ENCODE results near the gene POLR2F.

The POLR2F gene

DNA sequence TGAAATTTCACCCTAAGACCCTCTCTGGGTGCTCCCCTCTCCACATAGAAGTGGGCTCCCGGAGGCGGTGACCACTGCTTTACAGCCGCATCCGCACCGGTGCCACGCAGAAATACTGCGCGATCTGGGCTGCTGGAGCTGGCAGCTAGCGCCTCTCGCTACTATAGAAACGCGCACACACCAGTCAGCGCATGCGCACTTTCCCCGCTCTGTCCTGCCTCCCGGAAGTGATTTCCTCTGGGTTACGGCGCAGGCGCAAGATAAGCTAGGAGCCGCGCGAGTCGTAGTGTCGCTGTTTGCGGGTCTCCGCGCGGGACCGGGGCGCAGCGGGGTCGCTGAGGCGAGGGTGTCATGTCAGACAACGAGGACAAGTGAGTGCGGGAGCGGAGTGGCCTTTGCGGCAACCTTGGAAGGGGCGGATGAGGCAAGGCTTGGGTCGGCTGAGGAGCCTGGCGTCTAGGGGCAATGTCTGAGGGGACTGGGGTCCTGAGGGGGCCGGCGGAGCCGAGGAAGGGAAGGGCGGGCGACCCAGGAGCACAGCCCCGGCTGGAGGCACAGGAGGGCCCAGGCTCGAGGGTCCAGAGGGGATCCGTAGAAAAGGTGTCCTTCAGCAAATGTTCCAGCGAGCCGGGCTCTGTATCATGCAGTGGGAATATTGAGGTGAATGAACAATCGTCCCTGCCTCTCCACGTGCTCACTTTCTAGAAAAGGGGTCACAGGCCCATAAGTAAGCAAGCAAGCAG lies at the start of gene POLR2F, which contains the start of gene C22orf23:
Gene POLR2F, plus strand, starts transcription at position 263 of the 743 bp plus-strand sequence. Its CDS starts 89 bp downstream, at position 352.
Gene C22orf23, minus strand, starts transcription at position 165 of the 743 bp plus-strand sequence. CDS start 452 bp downstream, outside the sequence.
- DNase-seq = peak; percentile 92 to 99

DNA sequence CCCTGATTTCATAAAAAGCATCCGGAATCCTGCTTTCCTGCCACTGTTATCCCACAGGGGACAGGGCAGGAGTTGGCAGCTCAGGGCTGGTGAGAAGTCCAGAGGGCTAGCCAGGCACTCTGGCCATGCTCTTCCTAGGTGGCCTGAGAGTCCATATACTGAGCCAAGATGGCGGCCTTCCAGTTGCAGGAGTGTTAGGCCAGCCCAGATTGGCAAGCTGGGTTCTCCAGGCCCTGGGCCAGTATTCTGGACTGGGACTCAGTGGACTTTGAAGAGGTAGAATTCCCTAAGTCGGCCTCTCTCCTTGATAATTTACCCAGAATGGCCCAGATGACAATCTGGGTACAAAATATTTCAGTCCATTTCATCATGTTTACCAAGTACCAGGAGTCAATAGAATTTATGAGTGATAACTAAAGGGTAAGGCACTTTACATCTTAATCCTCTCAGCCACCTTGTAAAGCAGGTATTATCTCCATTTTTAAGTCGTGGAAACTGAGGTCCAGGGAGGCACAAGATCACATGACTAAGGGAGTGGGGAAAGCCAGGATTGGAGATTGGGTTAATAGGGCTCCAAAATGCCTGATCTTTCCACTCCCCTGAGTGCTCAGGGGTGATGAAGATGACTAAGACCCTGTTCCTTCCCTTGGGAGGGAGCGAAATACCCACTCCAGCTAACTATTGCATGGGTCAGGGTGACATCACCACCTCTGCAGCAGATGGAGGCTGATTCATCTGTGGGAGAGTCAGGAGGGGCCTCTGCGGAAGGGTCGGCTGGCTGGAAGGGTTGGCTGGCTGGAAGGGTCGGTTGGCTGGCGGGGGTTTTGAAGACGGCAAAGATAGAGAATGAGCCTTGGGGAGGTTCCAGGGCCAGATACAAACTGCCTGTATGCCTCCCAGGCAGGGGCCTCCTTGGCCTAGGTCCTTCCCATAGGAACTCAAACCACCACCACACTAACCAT lies 48.6 kb upstream of the POLR2F start:
- DNase-seq = peak; percentile 91 to 98

- peak; percentile 60 to 79 for DNase-seq
Measured at GRCh38 chr22:37905534-37906363, 47.8 kb upstream of the POLR2F start, which contains the start of gene MICALL1. MICALL1 (plus strand) TSS chr22:37906297; CDS start chr22:37906423, 126 bp downstream.

- peak; percentile 38 to 40 for DNase-seq
Measured at GRCh38 chr22:37906364-37907008, 47.0 kb upstream of the POLR2F start.

- DNase-seq = no peak
Measured at GRCh38 chr22:37907036-37907954, 46.2 kb upstream of the POLR2F start.

DNA sequence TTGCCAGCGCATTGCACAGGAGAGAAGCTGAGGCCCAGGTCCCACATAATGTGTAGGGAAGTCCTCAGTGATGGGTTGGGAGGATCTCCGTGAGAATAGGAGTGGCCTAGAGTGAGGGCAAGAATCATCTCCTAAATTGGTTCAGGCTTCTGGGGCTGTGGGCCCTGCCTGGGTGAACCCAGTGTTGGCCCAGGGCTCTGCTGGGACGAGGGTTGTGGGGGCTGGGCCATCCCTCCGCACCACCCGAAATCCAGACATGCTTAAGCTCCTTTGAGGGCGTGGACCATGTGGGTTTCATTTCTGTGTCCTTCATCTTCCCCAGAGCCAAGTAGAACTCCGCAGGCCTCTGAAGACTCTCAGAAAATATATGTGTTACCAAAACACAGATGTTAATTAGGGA lies 43.7 kb upstream of the POLR2F start:
- DNase-seq = no peak

- no peak for DNase-seq
Measured at GRCh38 chr22:37910890-37911672, 42.4 kb upstream of the POLR2F start.

- no peak for DNase-seq
Measured at GRCh38 chr22:37911697-37912096, 41.8 kb upstream of the POLR2F start.

DNA sequence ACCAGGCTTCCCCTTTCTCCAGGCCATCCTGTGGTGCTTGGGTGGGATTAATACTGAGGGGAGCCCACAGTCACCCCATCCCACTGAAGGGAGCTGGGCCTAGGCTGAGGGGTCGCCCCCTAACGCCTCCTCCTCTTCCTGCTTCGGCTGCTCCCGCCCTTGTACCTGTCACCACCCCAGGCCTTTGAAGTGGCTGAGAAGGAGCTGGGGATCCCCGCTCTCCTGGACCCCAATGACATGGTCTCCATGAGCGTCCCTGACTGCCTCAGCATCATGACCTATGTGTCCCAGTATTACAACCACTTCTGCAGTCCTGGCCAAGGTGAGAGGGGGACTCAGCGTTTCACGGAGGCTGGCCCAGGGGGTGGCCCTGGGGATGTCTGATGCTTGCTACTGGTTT lies 41.3 kb upstream of the POLR2F start:
- DNase-seq = no peak

DNA sequence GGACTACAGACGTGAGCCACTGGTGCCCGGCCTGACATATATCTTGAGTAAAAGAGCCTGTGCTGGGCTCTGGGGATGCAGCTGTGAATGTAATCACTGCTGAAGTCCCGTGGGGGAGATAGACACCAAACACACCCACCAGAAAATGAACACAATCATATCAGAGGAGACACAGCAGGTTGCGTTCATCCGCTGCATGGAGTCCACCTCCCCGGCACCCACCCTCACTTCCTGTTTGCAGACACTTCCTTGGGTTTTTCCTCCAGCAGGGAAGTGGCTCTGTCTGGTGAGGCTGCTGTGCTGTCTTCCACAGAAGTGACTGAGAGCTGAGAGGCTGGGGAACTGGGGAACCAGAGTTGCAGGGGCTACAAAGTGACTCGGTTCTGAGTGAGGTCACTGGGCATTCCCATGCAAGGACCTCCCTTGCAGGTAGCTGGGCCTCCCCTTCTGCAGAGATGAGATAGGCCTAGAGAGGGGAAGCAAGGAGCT lies 40.2 kb upstream of the POLR2F start:
- DNase-seq = peak; percentile 52 to 85

- no peak for DNase-seq
Measured at GRCh38 chr22:37916311-37916710, 37.2 kb upstream of the POLR2F start.

- DNase-seq = peak; percentile 9 to 67
Measured at GRCh38 chr22:37917874-37918548, 35.5 kb upstream of the POLR2F start.

- no peak for DNase-seq
Measured at GRCh38 chr22:37918580-37919270, 34.8 kb upstream of the POLR2F start.

DNA sequence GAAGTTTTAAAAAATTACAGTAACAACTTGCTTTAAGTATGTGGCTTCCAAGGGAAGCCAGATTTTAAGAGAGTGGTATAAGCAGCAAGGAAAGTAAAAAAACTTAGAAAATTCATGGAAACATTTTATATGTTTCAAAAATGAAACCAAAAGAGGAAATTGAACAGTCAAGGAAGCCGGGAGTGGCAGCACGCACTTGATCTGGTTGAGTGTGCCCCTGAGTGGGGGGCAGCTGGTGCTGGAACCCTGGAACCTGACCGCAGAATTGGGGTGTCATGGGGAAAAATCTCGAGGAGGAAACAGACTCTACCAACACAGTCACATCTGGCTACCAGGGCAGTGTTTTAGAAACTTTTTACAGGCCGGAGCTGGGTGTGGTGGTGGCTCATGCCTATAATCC lies 33.4 kb upstream of the POLR2F start:
- DNase-seq = peak; percentile 40 to 44

- DNase-seq = no peak
Measured at GRCh38 chr22:37922191-37922590, 31.3 kb upstream of the POLR2F start.

DNA sequence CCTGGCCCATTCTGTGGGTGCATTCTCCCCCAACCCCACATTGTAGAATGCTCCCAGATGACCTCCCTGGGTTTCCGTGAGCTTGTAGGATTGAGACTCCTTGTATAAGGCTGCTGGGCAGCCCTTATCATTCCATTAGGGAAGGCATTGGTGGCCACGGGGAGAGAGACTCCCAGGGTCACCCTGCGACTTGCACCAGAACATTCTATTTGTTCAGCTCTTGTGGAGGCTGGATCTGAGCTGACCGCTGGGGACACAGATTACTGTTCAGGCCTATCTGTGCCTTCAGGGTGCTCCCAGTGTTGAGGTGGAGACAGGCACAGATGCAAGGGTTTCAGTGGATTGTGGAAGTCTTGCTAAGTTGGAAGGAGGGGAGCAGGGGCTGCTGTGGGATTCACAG lies 29.6 kb upstream of the POLR2F start:
- DNase-seq = no peak

DNA sequence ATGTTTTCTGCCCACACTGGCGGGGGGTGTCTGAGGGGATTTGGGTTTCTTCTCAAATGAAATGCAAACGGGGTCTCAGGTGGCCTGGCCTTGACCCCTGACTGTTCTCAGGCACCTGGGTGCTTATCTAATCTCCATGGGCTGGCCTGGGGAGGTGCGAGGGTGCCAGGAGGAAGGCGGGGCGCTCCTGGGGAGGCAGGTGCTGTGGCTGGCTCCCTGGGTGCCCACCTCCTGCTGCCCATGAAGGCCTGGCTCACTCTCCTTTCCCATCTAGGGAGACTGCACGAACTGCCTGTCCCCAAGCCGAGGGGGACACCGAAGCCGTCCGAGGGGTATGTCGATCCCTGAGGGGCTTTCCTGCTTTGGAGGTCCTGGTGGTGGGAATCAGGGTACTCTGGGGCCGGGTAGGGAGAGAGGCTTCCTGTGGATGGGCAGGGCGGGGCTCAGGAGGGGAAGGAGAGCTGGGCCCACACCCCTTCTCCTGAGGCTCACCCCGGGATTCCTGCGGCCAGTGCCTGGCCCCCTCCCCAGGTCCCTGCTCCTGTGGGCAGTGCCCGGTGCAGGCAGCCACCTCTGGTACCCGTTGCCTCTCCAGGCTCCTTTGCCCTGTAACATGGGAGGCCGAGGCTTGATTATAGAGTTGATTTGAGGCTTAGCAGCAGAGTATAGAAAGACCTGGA lies 29.0 kb upstream of the POLR2F start:
- DNase-seq = no peak

GRCh38 chr22:37925330-37925729 lies 28.2 kb upstream of the POLR2F start:
- no peak for DNase-seq
